Raji (cell line): ENCODE measurements around the gene CACNA1G.

Experiments used
- POLR2A ChIP-seq: IDR thresholded peaks from 2 replicates; pipeline ENCODE4 v1.6.1; 2011; ENCODE audit warnings: low read depth, low read length, control low read depth; ENCODE audit not compliant: insufficient read depth

CACNA1G gene

DNA sequence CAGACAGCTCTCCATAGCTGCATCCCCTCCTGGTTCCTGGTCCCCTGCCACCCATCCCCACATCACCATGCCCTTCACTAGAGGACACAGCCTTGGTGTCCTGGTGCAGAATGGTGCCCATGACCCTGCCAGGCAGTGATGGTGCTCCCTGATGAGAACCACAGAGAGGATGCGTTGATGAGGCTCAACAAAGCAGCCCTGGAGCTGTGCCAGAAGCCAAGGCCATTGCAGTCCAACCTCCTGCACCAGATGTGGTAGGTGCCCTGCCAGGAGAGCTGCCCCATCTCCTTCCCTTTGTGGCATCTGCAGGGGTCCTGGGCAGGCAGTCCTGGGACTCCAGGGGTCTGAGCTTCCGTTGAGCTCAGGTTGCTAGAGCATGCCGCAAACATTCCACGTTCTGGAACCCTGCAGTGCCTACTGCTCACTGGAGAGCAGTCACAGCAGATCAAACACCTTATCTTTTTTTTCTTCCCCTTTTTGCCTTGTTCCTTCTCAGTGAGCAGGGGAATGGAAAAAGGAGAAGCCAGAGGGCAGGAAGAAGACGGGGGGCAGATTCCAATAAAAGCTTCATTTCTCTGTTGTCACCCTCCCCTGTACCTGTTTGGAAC is 33.3 kb upstream of the CACNA1G start:
- no peak for TF ChIP-seq POLR2A

DNA sequence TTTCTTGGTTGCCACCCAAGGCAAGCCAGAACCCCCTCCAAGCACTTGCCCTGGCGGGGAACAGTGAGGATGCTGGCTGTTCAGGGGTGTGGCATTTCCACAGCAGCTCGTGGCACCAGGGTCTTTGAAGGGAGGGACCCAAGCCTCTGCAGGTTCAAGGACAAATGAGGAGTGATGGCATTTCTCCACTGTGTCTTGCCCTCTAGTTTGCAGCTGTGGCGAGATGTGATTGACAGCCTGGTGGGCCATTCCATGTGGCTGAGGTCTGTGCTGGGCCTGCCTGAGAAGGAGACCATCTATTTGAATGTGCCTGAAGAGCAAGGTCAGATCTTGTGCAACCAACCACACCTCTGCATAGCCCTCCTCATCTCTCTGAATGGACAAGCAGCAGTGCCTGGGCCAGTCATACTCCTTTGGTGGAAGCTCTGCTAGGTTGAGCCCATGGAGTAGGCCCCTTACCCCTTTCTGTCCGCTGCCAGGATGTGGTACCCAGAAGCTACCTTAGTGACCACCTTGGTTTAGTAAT is 32.5 kb upstream of the CACNA1G start:
- TF ChIP-seq POLR2A = no peak

DNA sequence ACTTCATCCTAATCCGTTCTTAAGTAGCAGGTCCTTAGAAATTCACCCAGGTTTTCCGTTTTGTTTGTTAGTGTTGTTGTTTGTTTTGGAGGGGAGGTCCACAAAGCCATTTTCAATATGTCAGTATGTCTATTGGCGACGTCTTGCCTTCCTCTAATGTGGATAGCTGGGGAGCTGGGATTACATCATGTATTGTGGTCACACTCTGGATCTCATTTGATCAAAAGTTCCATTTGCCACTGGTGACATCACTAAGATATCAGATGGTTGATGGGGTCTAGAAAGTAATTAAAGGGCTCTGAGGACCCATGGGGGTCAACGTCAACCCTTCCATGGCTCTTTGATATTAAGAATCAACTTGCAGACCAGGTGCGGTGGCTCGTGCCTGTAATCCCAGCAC is 30.7 kb upstream of the CACNA1G start:
- TF ChIP-seq POLR2A = no peak

DNA sequence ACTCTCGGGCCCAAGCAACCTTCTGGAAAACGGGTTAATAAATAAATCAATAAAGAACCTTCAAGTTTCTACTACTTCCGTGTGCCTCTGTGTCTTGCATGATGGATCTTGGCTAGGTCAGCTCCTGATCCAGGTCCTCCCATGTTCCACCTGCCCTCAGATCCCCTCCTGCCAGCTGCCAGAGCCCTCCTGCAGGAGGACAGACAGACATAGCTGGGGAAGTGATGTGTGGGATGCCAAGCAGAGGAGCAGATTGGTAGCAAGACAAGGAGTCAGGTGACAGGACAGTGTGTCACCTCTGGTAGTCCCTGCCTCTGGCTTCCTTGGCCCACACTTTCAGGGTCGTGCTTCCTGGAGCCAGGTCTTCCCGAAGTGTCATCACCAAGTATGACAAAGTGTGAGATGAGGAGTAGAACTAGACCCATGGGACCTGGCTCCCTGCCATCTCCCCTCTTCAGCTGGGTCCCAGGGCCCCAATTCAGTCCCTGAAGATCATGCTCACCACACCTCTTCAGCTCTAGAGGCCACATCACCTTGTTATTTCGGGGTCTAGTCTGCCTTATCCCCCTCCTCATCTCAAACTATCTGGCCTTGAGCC is 29.0 kb upstream of the CACNA1G start:
- TF ChIP-seq POLR2A = no peak

DNA sequence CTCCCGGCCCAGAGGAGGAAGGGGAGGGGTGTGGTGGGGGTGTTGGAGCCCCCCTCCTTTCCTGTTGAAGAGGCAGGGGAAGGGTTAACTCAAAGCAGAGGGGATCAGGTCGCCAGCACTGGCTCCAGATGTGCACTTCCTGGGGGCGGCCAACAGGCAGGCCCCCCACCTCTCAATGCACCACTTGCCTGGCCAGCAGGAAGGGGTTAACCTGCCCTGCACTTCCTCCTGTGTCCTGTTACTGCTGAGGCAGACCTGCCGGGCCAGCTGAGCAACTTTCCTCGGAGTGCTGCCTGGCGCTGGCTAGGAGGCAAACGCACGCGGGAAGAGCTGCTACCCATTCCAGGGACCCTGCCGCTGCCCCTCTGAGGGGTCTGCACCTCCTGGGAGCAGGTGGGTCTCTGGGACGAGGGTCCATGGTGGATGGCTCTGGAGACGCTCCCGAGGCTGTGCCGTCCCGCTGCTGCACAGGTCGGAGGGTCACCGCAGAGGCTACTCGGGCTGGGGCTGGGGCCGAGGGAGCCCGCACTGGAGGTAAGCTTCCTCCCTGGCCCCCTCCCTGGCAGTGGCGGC is 28.0 kb upstream of the CACNA1G start, which contains the start of gene EPN3:
Gene EPN3, plus strand, starts transcription at position 284 of the 573 bp plus-strand sequence. CDS start 3,822 bp downstream, outside the sequence.
- TF ChIP-seq POLR2A = no peak

DNA sequence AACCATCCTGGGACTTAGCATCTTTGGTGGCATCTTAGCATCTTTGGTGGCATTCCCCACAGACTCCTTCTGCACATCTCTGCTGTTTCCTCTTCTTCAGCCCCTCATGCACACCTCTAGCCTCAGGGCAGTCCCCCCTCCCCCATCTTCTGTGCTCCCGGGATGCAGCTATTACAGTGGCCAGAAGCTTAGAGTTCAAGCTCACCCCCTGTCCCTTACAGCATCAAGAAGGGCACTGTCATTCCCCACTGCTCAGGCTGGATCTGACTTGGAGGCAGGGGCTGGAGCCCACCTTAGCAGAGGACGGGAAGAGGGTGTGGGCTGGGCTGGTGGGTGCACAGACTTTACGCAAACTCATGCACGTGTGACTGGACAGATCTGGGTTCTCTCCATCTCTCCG is 27.3 kb upstream of the CACNA1G start:
- TF ChIP-seq POLR2A = no peak

DNA sequence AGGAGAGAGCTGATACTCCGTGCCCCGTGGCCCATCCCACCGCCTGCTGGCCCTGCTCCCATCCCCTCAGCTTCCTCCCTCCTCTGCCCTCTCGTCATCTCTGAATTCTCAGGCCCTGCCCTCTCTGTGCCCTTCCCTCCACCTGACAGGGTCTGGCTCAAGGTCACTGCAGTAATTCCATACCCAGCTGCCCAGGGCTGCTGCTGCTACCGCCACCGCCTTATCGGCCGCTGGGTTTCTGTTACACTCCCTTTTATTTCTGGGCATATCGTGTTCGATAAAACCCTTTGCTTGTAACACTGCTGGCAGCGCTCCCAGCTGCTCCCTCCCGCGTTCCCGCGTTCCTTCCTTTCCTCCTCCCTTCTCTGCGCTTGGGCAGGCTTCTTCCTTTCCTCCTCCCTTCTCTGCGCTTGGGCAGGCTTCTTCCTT is 26.8 kb upstream of the CACNA1G start:
- TF ChIP-seq POLR2A = no peak

DNA sequence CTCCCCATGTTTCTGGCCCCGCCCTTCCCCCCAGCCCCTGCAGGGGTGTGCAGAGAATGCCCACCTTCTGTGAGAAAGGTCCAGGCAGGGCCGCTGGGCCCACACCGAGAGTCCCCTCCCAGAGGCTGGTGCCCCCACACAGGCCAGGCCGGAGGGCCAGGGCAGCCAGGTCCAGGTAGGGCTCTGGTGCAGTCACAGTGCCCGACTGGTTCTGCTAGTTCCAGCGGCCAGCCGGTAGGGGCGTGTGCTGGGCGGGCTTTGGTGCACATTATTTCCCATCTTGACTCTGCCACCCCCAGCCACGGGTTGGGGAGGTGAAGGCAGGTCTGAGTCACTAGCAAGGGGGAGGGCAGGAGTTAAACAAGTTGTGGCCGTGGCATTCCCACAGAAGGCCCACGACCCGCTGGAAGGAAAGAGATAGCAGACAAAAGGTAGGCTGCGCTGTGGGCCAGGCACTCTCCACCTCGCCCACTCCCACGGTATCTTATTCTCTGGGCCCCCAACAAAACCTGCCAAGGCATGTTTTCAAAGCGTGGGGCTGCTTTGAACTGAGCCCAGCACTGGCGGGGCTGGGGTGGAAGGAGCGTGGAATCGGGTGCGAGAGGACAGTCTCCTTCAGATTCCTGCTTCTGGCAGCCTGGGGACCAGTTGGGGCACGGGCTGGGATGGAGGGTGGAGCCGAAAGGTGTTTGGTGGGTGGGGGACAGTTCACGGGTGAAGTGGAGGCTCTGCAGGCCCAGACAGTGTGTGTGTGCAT is 26.1 kb upstream of the CACNA1G start:
- TF ChIP-seq POLR2A = no peak

DNA sequence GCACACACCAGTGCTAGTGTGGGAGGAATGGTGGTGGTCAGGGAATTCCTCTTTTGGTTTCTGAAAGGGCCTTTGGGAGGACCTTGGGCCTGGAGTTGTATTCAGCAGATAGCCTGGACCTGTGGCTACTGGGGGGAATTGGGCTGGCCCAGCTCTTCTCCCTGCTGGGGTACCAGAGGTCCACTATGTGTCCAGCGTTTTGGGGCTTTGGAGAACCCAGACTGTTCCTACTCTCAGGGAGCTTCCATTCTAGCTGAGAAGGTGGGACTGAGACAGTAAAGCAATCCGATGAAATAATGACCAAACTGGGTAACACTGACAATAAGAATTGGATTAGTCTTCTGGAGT is 25.6 kb upstream of the CACNA1G start:
- TF ChIP-seq POLR2A = no peak

DNA sequence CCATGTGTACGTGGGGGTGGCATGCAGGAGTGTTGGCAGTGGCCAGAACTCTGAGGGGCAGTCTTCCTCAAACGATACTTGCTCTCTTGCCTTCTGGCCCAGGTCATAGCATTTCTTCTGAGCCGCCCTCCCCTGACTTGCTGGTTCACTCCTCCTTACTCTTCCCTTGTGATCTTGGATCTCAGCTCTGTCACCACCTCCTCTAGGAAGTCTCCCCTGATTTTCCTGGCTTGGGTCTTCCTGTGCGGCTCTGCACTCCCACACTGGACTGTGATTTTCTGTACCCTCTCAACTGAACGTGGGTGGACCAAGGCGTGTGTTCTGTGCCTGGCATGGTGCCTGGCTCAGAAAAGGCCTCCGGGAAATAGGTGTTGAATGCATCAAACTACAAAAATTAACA is 25.1 kb upstream of the CACNA1G start:
- no peak for TF ChIP-seq POLR2A

DNA sequence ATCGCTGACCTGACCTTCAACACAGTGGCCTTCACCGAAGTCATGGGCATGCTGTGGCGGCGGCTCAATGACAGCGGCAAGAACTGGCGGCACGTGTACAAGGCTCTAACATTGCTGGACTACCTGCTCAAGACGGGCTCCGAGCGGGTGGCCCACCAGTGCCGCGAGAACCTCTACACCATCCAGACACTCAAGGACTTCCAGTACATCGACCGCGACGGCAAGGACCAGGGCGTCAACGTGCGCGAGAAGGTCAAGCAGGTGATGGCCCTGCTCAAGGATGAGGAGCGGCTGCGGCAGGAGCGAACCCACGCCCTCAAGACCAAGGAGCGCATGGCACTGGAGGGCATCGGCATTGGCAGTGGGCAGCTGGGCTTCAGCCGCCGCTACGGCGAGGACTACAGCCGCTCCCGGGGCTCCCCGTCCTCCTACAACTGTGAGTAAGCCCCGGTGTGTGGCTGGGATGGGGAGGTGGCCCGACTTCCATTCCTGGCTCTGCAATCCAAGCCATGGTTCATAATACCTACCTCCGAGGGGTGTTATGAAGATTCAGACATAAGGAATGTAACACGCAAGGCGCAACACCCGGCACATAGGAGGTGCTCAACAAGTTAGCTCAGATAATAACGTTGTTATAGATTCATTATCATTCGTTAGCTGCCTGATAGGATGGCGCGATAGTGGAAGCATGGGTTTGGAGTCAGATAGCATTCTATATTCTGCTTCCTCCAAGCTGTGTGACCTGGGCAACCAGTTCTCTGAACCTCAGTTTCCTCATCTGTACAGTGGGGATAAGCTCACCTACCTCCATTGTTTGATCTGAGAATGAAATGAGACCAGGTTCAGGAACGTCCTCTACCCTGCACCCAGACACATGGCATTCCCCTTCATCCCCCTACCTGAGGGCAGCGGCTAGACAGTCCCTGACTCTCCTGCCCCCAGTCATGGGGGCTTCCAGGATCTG is 23.6 kb upstream of the CACNA1G start:
- TF ChIP-seq POLR2A = no peak

DNA sequence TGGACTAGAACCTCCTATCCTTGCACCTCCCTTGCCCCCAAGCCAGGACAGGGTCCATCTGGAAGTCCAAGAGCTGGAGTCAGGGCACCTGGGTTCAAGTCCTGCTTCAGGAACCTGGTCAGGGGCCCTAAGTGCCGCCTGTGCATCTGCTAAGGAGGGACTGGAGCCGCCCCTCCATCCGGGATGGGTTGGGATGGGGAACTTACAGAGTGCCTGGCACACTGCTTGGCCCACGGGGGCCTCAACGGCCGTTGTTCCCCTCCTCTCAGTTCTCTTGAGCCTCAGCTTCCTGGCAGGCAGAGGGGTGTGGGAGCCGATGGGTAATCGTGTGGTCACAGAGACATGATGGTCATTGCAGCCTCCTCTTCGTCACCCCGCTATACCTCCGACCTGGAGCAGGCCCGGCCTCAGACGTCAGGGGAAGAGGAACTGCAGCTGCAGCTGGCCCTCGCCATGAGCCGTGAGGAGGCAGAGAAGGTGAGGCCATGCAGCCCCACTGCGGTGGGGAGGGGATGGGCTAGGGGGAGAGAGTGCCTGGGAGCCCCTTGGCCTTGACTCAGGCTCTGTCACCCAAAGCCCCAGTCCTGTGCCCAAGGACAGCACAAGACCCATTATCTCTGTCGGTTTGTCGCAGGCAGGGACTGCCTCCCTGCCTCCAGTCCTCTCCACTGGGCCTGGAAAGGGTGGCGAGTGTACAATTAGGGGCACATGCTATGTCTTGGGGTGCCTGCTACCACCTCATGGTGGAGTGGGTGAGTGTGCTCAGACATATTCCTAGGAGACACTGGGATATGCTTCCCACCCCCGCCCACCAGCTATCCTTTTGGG is 22.6 kb upstream of the CACNA1G start:
- no peak for TF ChIP-seq POLR2A

DNA sequence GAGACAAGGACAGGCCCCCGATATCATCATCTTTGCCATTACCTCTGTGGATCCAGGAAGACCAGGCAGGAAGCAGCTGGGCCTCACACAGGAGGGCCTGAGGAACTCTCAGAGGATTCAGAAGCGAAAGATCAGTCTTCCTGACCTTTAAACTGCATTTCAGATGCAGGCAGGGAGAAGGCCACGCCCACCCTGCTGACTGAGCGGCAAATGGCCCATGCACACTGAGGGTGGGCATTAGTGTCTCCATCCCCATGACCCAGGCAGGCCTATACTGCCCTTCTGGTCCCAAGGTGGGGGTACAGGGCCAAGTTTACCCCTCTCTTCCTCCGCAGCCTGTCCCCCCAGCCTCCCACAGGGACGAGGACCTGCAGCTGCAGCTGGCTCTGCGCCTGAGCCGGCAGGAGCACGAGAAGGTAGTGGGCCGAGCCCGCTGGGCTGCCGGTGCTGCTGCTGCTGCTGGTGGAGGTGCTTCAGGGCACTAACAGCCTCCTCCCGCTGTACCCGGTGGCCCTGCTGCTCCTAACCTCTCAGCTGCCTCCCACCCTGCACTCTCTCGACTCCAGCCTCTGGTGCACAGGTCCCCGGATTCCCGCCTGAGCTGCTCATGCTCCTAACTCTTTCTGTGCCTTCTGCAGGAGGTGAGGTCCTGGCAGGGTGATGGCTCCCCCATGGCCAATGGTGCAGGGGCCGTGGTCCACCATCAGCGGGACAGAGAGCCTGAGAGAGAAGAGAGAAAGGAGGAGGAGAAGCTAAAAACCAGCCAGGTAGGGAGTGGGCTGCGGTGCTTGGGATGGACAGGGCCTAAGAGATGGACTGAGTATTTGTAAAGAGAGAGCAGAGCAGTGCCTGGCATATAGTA is 21.7 kb upstream of the CACNA1G start:
- TF ChIP-seq POLR2A = no peak
